Esophagus muscularis mucosa (tissue), 4 donors: ENCODE measurements around the gene PSMD13.

Experiments used
- CTCF ChIP-seq, 3 experiments: fragments of 200-600 bp in 2 of 3; fragments of 450-650 bp in 1 of 3; sonication (generic) in 2 of 3; IDR thresholded peaks; one replicate each; pipeline ENCODE4 v1.5.1; 2017 to 2019; ENCODE audit warnings: antibody characterized with exemption in 3 of 3, mild to moderate bottlenecking in 2 of 3, moderate library complexity in 1 of 3
- EP300 ChIP-seq: sonication (generic); formaldehyde crosslinking; IDR thresholded peaks from one replicate; pipeline ENCODE4 v1.6.1; 2017; ENCODE audit warnings: antibody characterized with exemption
- POLR2A ChIP-seq: fragments of 450-650 bp; IDR thresholded peaks from one replicate; pipeline ENCODE4 v1.6.1; 2017; ENCODE audit warnings: antibody characterized with exemption, moderate library complexity, mild to moderate bottlenecking, low read depth
- POLR2AphosphoS5 ChIP-seq, 2 donors: sonication (generic); formaldehyde crosslinking; IDR thresholded peaks; one replicate each; pipeline ENCODE4 v1.6.1; 2017; ENCODE audit warnings: antibody characterized with exemption in 2 of 2

GRCh38 chr11:225734-226453, 10.9 kb upstream of the PSMD13 start:
- TF ChIP-seq CTCF (IDR thresholded peaks at IDR 0.05) = no peak
- no peak for TF ChIP-seq POLR2A
- TF ChIP-seq POLR2AphosphoS5 (IDR thresholded peaks at IDR 0.05) = no peak
- no peak for TF ChIP-seq EP300
